GM12878 (cell line): ENCODE measurements around the gene RPL36. TPM values are rescaled to one million over a fixed set of nuclear protein-coding genes. Genes with fewer than 3 reads are reported as not detected.
A peak's percentile ranks its signal among the peaks of the same experiment; 100 is the strongest.

Source experiments
- ATAC-seq: fragments of 200-7000 bp; cut with Tn5 transposase; 3 replicates; pipeline ENCODE4 v1.9.1; 2020; ENCODE audit warnings: mild to moderate bottlenecking, moderate library complexity
- BruUV-seq: library from RNA; stranded (reverse); fragments of 400-500 nt; replicated peaks from 2 replicates; lab custom pipeline; 2021; lab: Mats Ljungman, UMichigan
- CTCF ChIA-PET: fragments of 300-600 bp; sonication (Branson Sonifier 250); formaldehyde crosslinking; extraction: SDS; loops from one replicate; lab custom pipeline; 2021; ENCODE audit warnings: inconsistent platforms; lab: Yijun Ruan, JAX
- POLR2A ChIA-PET: fragments of 350-600 bp; formaldehyde crosslinking; extraction: SDS; loops from one replicate; lab custom pipeline; 2021; ENCODE audit warnings: inconsistent platforms; lab: Charles Lee
- RAD21 ChIA-PET: fragments of 300-600 bp; sonication (Branson Sonifier 250); formaldehyde crosslinking; loops from one replicate; lab custom pipeline; 2023; ENCODE audit warnings: antibody characterized with exemption; ENCODE audit not compliant: unreplicated experiment; lab: Charles Lee
- SMC1A ChIA-PET: fragments of 300-600 bp; sonication (Branson Sonifier 250); formaldehyde crosslinking; loops from one replicate; lab custom pipeline; 2023; ENCODE audit not compliant: unreplicated experiment, uncharacterized antibody; lab: Charles Lee
- DNase-seq: peaks from one replicate; pipeline ENCODE4 v3.0.0-alpha.2; 2011; ENCODE audit warnings: low read depth, low spot score
- FAIRE-seq: peaks from 3 replicates; lab custom pipeline; 2011; peaks lifted over from hg19 to GRCh38; lab: Jason Lieb, UNC
- H2AFZ ChIP-seq: 2 replicates; pipeline ENCODE4 v1.6.0; 2011; ENCODE audit warnings: low read depth, low read length, control low read depth; ENCODE audit not compliant: control insufficient read depth
- H3K27ac ChIP-seq: 2 replicates; pipeline ENCODE4 v1.5.1; 2011; ENCODE audit warnings: control low read depth; ENCODE audit not compliant: control insufficient read depth, insufficient read depth
- H3K27me3 ChIP-seq, 2 experiments: replicated peaks in 1 of 2; 2 replicates each; pipeline versions ENCODE4 v1.6.0 to v1.6.1; 2011; ENCODE audit warnings: low read length in 1 of 2; ENCODE audit not compliant: control insufficient read depth in 2 of 2, insufficient read depth in 2 of 2
- H3K36me3 ChIP-seq, 2 experiments: 2 replicates each; pipeline ENCODE4 v1.5.1; 2011; ENCODE audit warnings: low read length in 1 of 2; ENCODE audit not compliant: control insufficient read depth in 2 of 2, insufficient read depth in 2 of 2
- H3K4me1 ChIP-seq: 2 replicates; pipeline ENCODE4 v1.6.1; 2011; ENCODE audit warnings: mild to moderate bottlenecking, low read length, moderate library complexity, mixed read lengths; ENCODE audit not compliant: control insufficient read depth, insufficient read depth
- H3K4me2 ChIP-seq: 2 replicates; pipeline ENCODE4 v1.6.0; 2011; ENCODE audit warnings: control low read depth; ENCODE audit not compliant: control insufficient read depth, insufficient read depth
- H3K4me3 ChIP-seq: fragments of 200-600 bp; sonication (generic); 2 replicates; pipeline ENCODE4 v1.5.1; 2016
- H3K79me2 ChIP-seq: 2 replicates; pipeline ENCODE4 v1.6.0; 2011; ENCODE audit warnings: low read length; ENCODE audit not compliant: control insufficient read depth, insufficient read depth
- H3K9ac ChIP-seq: 2 replicates; pipeline ENCODE4 v1.8.0; 2011; ENCODE audit warnings: low read length, control low read depth, mixed read lengths; ENCODE audit not compliant: control insufficient read depth, insufficient read depth
- H3K9me3 ChIP-seq: replicated peaks from 3 replicates; pipeline ENCODE4 v1.5.1; 2011; ENCODE audit warnings: mild to moderate bottlenecking, low read length; ENCODE audit not compliant: control insufficient read depth, insufficient read depth
- H4K20me1 ChIP-seq: 2 replicates; pipeline ENCODE4 v1.6.0; 2011; ENCODE audit not compliant: control insufficient read depth, insufficient read depth
- POLR2AphosphoS2 ChIP-seq: IDR thresholded peaks from 2 replicates; pipeline ENCODE4 v1.6.1; 2011; ENCODE audit warnings: low read depth, mild to moderate bottlenecking, low read length, improper control_type of control experiment, moderate library complexity
- WGBS: methylation state at CpG from one replicate; pipeline ENCODE4 v1.1.6; 2016; ENCODE audit warnings: low lambda C conversion rate; ENCODE audit not compliant: insufficient replicate concordance, insufficient coverage; ENCODE audit errors: missing lambda C conversion rate; 5-methylcytosine and 5-hydroxymethylcytosine counted together
- in situ Hi-C: fragments of 300-500 bp; cut with MboI; formaldehyde crosslinking; loops from 9 replicates; pipeline ENCODE4 v1.14.3; 2018; ENCODE audit warnings: mixed read lengths
- intact Hi-C: fragments of 100-400 bp; cut with micrococcal nuclease; formaldehyde crosslinking; loops from one replicate; pipeline ENCODE4 v1.14.2; 2022; ENCODE audit not compliant: unreplicated experiment
- polyA plus RNA-seq, 11 experiments: library from polyadenylated mRNA; depleted of rRNA in 4 of 11; unstranded in 6 of 11; stranded (reverse) in 5 of 11; fragments of >200 nt; fragmentation: Nextera tagmentation in 4 of 11; fragmentation: Illumina TruSeq in 1 of 11; extraction: Ambion mirVana in 4 of 11; extraction: Trizol in 1 of 11; gene quantifications; 1 replicate in 1 of 11; 2 replicates in 10 of 11; pipeline versions ENCODE4 v1.2.1 to v1.2.3, GENCODE V29; 2011 to 2016; ENCODE audit warnings: inconsistent platforms in 2 of 11, missing spikeins in 2 of 11, low read depth in 1 of 11
- total RNA-seq, 4 experiments: library from RNA; depleted of rRNA in 3 of 4; stranded (reverse); fragments of >200 nt in 3 of 4; fragmentation: Illumina TruSeq in 1 of 4; extraction: Trizol in 1 of 4; gene quantifications; 2 replicates each; pipeline versions ENCODE4 v1.2.1 to v1.2.3, GENCODE V29; 2013 to 2021
- TF ChIP-seq, protein P1 (sequence below): fragments of 450-650 bp; formaldehyde crosslinking; IDR thresholded peaks from 2 replicates; pipeline ENCODE4 v1.4.0; 2020; ENCODE audit warnings: mild to moderate bottlenecking, moderate library complexity

RPL36 gene
- total and polyA plus RNA-seq, 10 of the 15 experiments (the other 5 are each of a cell fraction or from before 2014, with no cell fraction given), result 374 to 4,942 (median 2,053) TPM

DNA sequence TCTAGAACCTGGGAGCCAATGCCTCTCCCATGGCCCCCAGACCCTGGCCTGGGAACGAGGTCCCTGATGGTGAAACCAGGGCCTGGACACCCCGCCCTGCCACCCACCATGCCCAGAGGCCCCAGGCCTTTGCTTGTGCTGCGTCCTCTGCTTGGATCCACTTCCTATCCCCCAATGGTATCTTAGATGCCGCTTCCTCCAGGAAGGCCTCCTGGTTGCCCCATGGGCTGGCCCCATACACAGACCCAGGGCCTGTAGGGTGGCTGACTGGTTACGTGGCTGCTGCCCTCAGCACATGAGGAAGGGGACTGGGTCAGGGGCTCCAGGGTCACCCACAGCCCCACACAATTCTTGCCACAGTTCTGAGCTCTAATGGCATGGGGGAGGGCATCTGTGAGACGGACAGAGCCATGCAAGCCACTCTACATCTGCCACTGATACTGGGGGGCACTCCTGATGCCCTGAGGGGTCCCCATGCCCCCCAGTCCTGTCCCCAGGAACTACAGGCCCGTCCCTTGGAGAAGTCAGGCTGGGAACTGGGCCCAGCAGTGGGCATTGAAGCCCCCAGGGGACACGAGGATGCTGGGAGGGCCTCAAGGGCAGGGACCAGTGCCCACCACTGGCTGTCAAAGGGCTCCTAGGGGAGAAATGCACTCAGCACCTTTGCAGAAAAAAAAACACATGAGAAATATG is 5.0 kb downstream of the RPL36 start:
- in situ Hi-C loops (no loop called here), intact Hi-C loops (no loop called here)
- Histone ChIP-seq H2AFZ (no peak overlapping the region), H3K27ac (no peak overlapping the region), H3K79me2 (peaks cover 45% of the 10 kb centered on the region), H3K27me3 (no peaks in the 10 kb centered on the region), H3K4me1 (peaks cover 10% of the 10 kb centered on the region), H3K9me3 (no peaks in the 10 kb centered on the region), H3K4me3 (no peak overlapping the region), H3K36me3 (peaks cover 13 to 62% of the 10 kb centered on the region in 2 experiments), H4K20me1 (no peaks in the 10 kb centered on the region; the same call in none of the 2 replicates), H3K4me2 (0 out of 2 replicates have a peak overlapping the region, but pooled peaks have one; percentile 9), H3K9ac (no peak overlapping the region; the same call in 1 of the 2 replicates)
- no TSS peak for BruUV-seq
- ChIA-PET CTCF (no interaction called here), SMC1A (no interaction called here), RAD21 (no interaction called here), POLR2A (no interaction called here)
- ATAC-seq, result no peak
- WGBS, result 71% methylated on average over 8 of the region's 8 CpGs
- no peak for DNase-seq
- TF ChIP-seq, protein P1, sequence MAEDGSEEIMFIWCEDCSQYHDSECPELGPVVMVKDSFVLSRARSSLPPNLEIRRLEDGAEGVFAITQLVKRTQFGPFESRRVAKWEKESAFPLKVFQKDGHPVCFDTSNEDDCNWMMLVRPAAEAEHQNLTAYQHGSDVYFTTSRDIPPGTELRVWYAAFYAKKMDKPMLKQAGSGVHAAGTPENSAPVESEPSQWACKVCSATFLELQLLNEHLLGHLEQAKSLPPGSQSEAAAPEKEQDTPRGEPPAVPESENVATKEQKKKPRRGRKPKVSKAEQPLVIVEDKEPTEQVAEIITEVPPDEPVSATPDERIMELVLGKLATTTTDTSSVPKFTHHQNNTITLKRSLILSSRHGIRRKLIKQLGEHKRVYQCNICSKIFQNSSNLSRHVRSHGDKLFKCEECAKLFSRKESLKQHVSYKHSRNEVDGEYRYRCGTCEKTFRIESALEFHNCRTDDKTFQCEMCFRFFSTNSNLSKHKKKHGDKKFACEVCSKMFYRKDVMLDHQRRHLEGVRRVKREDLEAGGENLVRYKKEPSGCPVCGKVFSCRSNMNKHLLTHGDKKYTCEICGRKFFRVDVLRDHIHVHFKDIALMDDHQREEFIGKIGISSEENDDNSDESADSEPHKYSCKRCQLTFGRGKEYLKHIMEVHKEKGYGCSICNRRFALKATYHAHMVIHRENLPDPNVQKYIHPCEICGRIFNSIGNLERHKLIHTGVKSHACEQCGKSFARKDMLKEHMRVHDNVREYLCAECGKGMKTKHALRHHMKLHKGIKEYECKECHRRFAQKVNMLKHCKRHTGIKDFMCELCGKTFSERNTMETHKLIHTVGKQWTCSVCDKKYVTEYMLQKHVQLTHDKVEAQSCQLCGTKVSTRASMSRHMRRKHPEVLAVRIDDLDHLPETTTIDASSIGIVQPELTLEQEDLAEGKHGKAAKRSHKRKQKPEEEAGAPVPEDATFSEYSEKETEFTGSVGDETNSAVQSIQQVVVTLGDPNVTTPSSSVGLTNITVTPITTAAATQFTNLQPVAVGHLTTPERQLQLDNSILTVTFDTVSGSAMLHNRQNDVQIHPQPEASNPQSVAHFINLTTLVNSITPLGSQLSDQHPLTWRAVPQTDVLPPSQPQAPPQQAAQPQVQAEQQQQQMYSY (CRISPR knock-in tag), result no peak
- peak; percentile 21; the same call in 1 of the 2 replicates for TF ChIP-seq POLR2AphosphoS2
- FAIRE-seq, result no peak
